OCI-LY1 (cell line): Measurements from ENCODE around the gene PKN1.

Experiments
- H2AFZ ChIP-seq: fragments of 200-600 bp; sonication (generic), shearing (Covaris generic); 2 replicates; pipeline ENCODE4 v1.6.0; 2014; ENCODE audit warnings: antibody characterized with exemption, mild to moderate bottlenecking, low read length
- H3F3A ChIP-seq: fragments of 200-600 bp; sonication (generic), shearing (Covaris generic); 2 replicates; pipeline ENCODE4 v1.6.0; 2014; ENCODE audit warnings: mild to moderate bottlenecking, antibody characterized with exemption, low read length, moderate library complexity; ENCODE audit not compliant: insufficient read depth
- H3K27ac ChIP-seq: fragments of 200-600 bp; sonication (generic); 2 replicates; pipeline ENCODE4 v1.5.1; 2014; ENCODE audit warnings: low read length, mixed run types, mild to moderate bottlenecking, low read depth; ENCODE audit not compliant: poor library complexity, severe bottlenecking
- H3K27me3 ChIP-seq: fragments of 200-600 bp; sonication (generic); 2 replicates; pipeline ENCODE4 v1.6.0; 2014; ENCODE audit warnings: antibody characterized with exemption, mild to moderate bottlenecking, low read length, moderate library complexity; ENCODE audit not compliant: insufficient read depth
- H3K36me3 ChIP-seq: fragments of 200-600 bp; sonication (generic); 2 replicates; pipeline ENCODE4 v1.6.1; 2014; ENCODE audit warnings: mild to moderate bottlenecking, antibody characterized with exemption, low read length, moderate library complexity, mixed read lengths; ENCODE audit not compliant: insufficient read depth
- H3K4me1 ChIP-seq: fragments of 200-600 bp; sonication (generic); 2 replicates; pipeline ENCODE4 v1.5.1; 2014; ENCODE audit warnings: mild to moderate bottlenecking, low read length, moderate library complexity; ENCODE audit not compliant: insufficient read depth, severe bottlenecking
- H3K4me2 ChIP-seq: fragments of 200-600 bp; sonication (generic), shearing (Covaris generic); 2 replicates; pipeline ENCODE4 v1.6.1; 2014; ENCODE audit warnings: low read length
- H3K4me3 ChIP-seq: fragments of 200-600 bp; sonication (generic); 2 replicates; pipeline ENCODE4 v1.5.1; 2014; ENCODE audit warnings: low read length, low read depth, mild to moderate bottlenecking, mixed read lengths; ENCODE audit not compliant: poor library complexity, severe bottlenecking
- H3K79me2 ChIP-seq: fragments of 200-600 bp; shearing (Covaris generic); 2 replicates; pipeline ENCODE4 v1.6.1; 2016; ENCODE audit warnings: mixed run types, low read length, mixed read lengths; ENCODE audit not compliant: insufficient read depth
- H3K9ac ChIP-seq: fragments of 200-600 bp; sonication (generic), shearing (Covaris generic); 2 replicates; pipeline ENCODE4 v1.6.1; 2014; ENCODE audit warnings: mild to moderate bottlenecking, low read length, mixed read lengths
- H3K9me2 ChIP-seq: fragments of 200-600 bp; sonication (generic), shearing (Covaris generic); 2 replicates; pipeline ENCODE4 v1.6.1; 2014; ENCODE audit warnings: low read depth, mild to moderate bottlenecking, low read length, mixed read lengths
- H3K9me3 ChIP-seq: fragments of 200-600 bp; shearing (Covaris generic); 2 replicates; pipeline ENCODE4 v1.6.1; 2014; ENCODE audit warnings: low read length, mixed read lengths
- H4K20me1 ChIP-seq: fragments of 200-600 bp; sonication (generic), shearing (Covaris generic); 2 replicates; pipeline ENCODE4 v1.6.0; 2016; ENCODE audit warnings: mild to moderate bottlenecking, low read length; ENCODE audit not compliant: insufficient read depth
- EZH2 ChIP-seq: fragments of 200-600 bp; sonication (generic), shearing (Covaris generic); IDR thresholded peaks from 2 replicates; pipeline ENCODE4 v1.8.0; 2017; ENCODE audit warnings: borderline replicate concordance, mixed run types, mild to moderate bottlenecking, antibody characterized with exemption, low read length, moderate library complexity, mixed read lengths
- TF ChIP-seq, protein P1 (sequence below): fragments of 200-600 bp; sonication (generic), shearing (Covaris generic); IDR thresholded peaks from 2 replicates; pipeline ENCODE4 v1.5.1; 2017; ENCODE audit warnings: mild to moderate bottlenecking, antibody characterized with exemption, low read length, moderate library complexity, mixed read lengths

The PKN1 gene

GRCh38 chr19:14492756-14493337 is 59.7 kb downstream of the PKN1 start:
- no peaks in the 10 kb centered on the region for H3F3A ChIP-seq
- no peaks in the 10 kb centered on the region for H4K20me1 ChIP-seq
- no peak overlapping the region for H3K27ac ChIP-seq
- H3K9ac ChIP-seq: no peak overlapping the region
- no peak overlapping the region for H2AFZ ChIP-seq
- H3K79me2 ChIP-seq: no peaks in the 10 kb centered on the region
- H3K9me3 ChIP-seq: no peaks in the 10 kb centered on the region
- no peak overlapping the region for H3K4me3 ChIP-seq
- TF ChIP-seq, protein P1, sequence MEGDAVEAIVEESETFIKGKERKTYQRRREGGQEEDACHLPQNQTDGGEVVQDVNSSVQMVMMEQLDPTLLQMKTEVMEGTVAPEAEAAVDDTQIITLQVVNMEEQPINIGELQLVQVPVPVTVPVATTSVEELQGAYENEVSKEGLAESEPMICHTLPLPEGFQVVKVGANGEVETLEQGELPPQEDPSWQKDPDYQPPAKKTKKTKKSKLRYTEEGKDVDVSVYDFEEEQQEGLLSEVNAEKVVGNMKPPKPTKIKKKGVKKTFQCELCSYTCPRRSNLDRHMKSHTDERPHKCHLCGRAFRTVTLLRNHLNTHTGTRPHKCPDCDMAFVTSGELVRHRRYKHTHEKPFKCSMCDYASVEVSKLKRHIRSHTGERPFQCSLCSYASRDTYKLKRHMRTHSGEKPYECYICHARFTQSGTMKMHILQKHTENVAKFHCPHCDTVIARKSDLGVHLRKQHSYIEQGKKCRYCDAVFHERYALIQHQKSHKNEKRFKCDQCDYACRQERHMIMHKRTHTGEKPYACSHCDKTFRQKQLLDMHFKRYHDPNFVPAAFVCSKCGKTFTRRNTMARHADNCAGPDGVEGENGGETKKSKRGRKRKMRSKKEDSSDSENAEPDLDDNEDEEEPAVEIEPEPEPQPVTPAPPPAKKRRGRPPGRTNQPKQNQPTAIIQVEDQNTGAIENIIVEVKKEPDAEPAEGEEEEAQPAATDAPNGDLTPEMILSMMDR: no peak
- no peak for TF ChIP-seq EZH2
- no peaks in the 10 kb centered on the region for H3K9me2 ChIP-seq
- H3K4me1 ChIP-seq: peaks cover 17% of the 10 kb centered on the region
- H3K4me2 ChIP-seq: no peak overlapping the region
- peaks cover 4% of the 10 kb centered on the region for H3K36me3 ChIP-seq
- no peaks in the 10 kb centered on the region for H3K27me3 ChIP-seq

GRCh38 chr19:14494411-14494810 is 61.3 kb downstream of the PKN1 start:
- no peaks in the 10 kb centered on the region for H3K79me2 ChIP-seq
- no peaks in the 10 kb centered on the region for H3K36me3 ChIP-seq
- no peaks in the 10 kb centered on the region for H3K27me3 ChIP-seq
- no peak overlapping the region for H2AFZ ChIP-seq
- no peaks in the 10 kb centered on the region for H3F3A ChIP-seq
- H3K27ac ChIP-seq: peak overlapping the region; percentile 32
- peaks cover 17% of the 10 kb centered on the region for H3K4me1 ChIP-seq
- H3K9me2 ChIP-seq: no peaks in the 10 kb centered on the region
- TF ChIP-seq, protein P1: no peak
- no peak for TF ChIP-seq EZH2
- H4K20me1 ChIP-seq: no peaks in the 10 kb centered on the region
- H3K9me3 ChIP-seq: no peaks in the 10 kb centered on the region
- H3K9ac ChIP-seq: no peak overlapping the region
- H3K4me2 ChIP-seq: peak overlapping the region; percentile 99
- H3K4me3 ChIP-seq: peak overlapping the region; percentile 86

DNA sequence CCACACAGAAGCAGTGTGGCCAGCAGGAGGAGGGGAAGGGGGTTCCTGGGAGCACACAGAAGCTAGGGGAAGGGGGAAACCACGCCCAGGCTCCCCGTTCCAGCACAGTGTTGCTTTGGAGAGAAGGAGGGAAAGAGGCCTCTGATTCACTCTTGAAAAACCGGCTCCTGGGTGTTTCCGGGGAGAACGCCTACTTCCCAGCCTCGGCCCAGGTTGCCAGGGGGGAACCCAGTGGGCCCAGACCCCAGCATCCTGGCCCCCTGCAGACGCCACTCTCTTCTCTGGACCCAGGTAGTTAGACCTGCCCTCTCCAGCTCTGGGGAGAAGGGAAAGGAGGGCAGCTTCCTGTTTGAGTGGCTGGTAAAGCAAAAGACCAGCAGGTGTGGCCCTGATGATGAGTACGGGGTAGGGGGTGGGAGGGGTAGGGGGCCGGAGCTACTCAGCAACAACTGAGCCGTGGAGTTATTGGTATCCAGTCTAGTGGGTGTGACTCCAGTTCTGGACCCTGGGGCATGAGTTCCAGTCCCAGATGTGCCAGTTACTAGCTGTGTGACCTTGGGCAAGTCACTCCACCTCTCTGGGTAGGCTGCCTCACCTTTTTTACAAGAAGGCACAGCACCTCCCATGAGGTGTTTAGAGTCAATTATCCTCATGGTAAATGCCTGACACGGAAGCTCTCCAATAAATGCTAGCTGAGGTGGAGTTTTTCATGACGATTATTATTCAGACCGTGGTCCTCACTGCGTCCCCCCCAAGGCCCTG is 62.0 kb downstream of the PKN1 start:
- TF ChIP-seq, protein P1: no peak
- TF ChIP-seq EZH2: no peak
- peak overlapping the region; percentile 99 for H3K4me2 ChIP-seq
- H3K27ac ChIP-seq: peak overlapping the region; percentile 32

More for the DNA sequence above, 62.0 kb downstream of the PKN1 start:
- Histone ChIP-seq H3K27me3 (no peaks in the 10 kb centered on the region), H3K79me2 (no peaks in the 10 kb centered on the region), H4K20me1 (no peaks in the 10 kb centered on the region), H3F3A (no peaks in the 10 kb centered on the region), H3K4me3 (peak overlapping the region; percentile 86), H3K36me3 (no peaks in the 10 kb centered on the region), H3K9ac (peak overlapping the region; percentile 78), H3K9me2 (no peaks in the 10 kb centered on the region), H3K4me1 (peaks cover 17% of the 10 kb centered on the region), H3K9me3 (no peaks in the 10 kb centered on the region), H2AFZ (no peak overlapping the region)
